Fibroblast of lung (primary cell): Measurements from ENCODE around the gene SLC13A1. TPM values are rescaled to one million over a fixed set of nuclear protein-coding genes. Genes with fewer than 3 reads are reported as not detected.

Experiments
- DNase-seq, 2 donors: peaks; one replicate each; pipeline versions ENCODE4 v3.0.0 to v3.0.0-alpha.2; 2010; ENCODE audit warnings: low read depth in 2 of 2
- H2AFZ ChIP-seq: 2 replicates; pipeline ENCODE4 v1.5.1; 2012; ENCODE audit warnings: low read length, control low read depth, inconsistent platforms
- H3K27ac ChIP-seq: 2 replicates; pipeline ENCODE4 v1.5.1; 2011; ENCODE audit warnings: low read length, control low read depth; ENCODE audit not compliant: insufficient read depth
- H3K27me3 ChIP-seq: 2 replicates; pipeline ENCODE4 v1.5.1; 2011; ENCODE audit warnings: mild to moderate bottlenecking, low read length; ENCODE audit not compliant: control insufficient read depth, insufficient read depth
- H3K36me3 ChIP-seq: 2 replicates; pipeline ENCODE4 v1.5.1; 2011; ENCODE audit warnings: low read length; ENCODE audit not compliant: control insufficient read depth, insufficient read depth
- H3K4me1 ChIP-seq: 2 replicates; pipeline ENCODE4 v1.5.1; 2011; ENCODE audit warnings: low read length; ENCODE audit not compliant: control insufficient read depth, insufficient read depth; ENCODE audit errors: extremely low read depth
- H3K4me2 ChIP-seq: 2 replicates; pipeline ENCODE4 v1.5.1; 2011; ENCODE audit warnings: low read length, control low read depth; ENCODE audit not compliant: insufficient read depth; ENCODE audit errors: extremely low read depth
- H3K4me3 ChIP-seq, 4 experiments: fragments of 200-600 bp in 1 of 4; sonication (generic) in 1 of 4; replicated peaks in 1 of 4; 2 replicates each; pipeline ENCODE4 v1.5.1; 2011 to 2016; ENCODE audit warnings: low read length in 4 of 4, low read depth in 3 of 4, mild to moderate bottlenecking in 3 of 4, control low read depth in 2 of 4, inconsistent platforms in 1 of 4, mixed read lengths in 1 of 4; ENCODE audit not compliant: insufficient read depth in 1 of 4; ENCODE audit errors: control extremely low read depth in 1 of 4
- H3K79me2 ChIP-seq: 2 replicates; pipeline ENCODE4 v1.5.1; 2012; ENCODE audit warnings: mild to moderate bottlenecking, low read length, inconsistent platforms; ENCODE audit not compliant: control insufficient read depth, insufficient read depth
- H3K9ac ChIP-seq: 2 replicates; pipeline ENCODE4 v1.5.1; 2011; ENCODE audit warnings: mild to moderate bottlenecking, low read length, control low read depth; ENCODE audit not compliant: insufficient read depth
- H3K9me3 ChIP-seq: 2 replicates; pipeline ENCODE4 v1.5.1; 2012; ENCODE audit warnings: low read depth, low read length; ENCODE audit not compliant: control insufficient read depth, insufficient read depth
- H4K20me1 ChIP-seq: 2 replicates; pipeline ENCODE4 v1.5.1; 2011; ENCODE audit warnings: low read length; ENCODE audit not compliant: control insufficient read depth, insufficient read depth; ENCODE audit errors: extremely low read depth
- EZH2 ChIP-seq: IDR thresholded peaks from 2 replicates; pipeline ENCODE4 v1.5.1; 2012; ENCODE audit warnings: low read length, control low read depth, mild to moderate bottlenecking; ENCODE audit errors: missing control alignments
- polyA plus RNA-seq, 2 donors: library from polyadenylated mRNA; depleted of rRNA in 1 of 2; stranded (reverse) in 1 of 2; unstranded in 1 of 2; fragments of >200 nt; gene quantifications; 2 replicates each; pipeline ENCODE4 v1.2.1, GENCODE V29; 2011 to 2012; ENCODE audit warnings: missing spikeins in 1 of 2
- total RNA-seq: library from RNA; depleted of rRNA; stranded (reverse); fragments of >200 nt; gene quantifications from 2 replicates; pipeline ENCODE4 v1.2.1, GENCODE V29; 2014
- TF ChIP-seq, protein P1 (sequence below), 2 donors: IDR thresholded peaks in 1 of 2; conservative IDR thresholded peaks in 1 of 2; 1 replicate in 1 of 2; 2 replicates in 1 of 2; pipeline ENCODE4 v1.5.1; 2011 to 2012; ENCODE audit warnings: low read length in 2 of 2, control low read depth in 1 of 2, inconsistent platforms in 1 of 2, low read depth in 1 of 2, mild to moderate bottlenecking in 1 of 2

The SLC13A1 gene
- total and polyA plus RNA-seq, 2 donors (not counting 1 experiment from before 2014, with no cell fraction given): not detected

GRCh38 chr7:123131961-123132360 is 67.8 kb downstream of the SLC13A1 start:
- Histone ChIP-seq H3K9me3 (no peaks in the 10 kb centered on the region), H3K4me2 (no peak overlapping the region), H3K79me2 (no peaks in the 10 kb centered on the region), H3K27me3 (no peaks in the 10 kb centered on the region), H3K27ac (no peak overlapping the region), H3K4me3 (no peak overlapping the region), H3K9ac (no peak overlapping the region), H4K20me1 (no peaks in the 10 kb centered on the region), H3K4me1 (no peaks in the 10 kb centered on the region), H2AFZ (no peak overlapping the region), H3K36me3 (no peaks in the 10 kb centered on the region)
- no peak for TF ChIP-seq EZH2
- TF ChIP-seq, protein P1, sequence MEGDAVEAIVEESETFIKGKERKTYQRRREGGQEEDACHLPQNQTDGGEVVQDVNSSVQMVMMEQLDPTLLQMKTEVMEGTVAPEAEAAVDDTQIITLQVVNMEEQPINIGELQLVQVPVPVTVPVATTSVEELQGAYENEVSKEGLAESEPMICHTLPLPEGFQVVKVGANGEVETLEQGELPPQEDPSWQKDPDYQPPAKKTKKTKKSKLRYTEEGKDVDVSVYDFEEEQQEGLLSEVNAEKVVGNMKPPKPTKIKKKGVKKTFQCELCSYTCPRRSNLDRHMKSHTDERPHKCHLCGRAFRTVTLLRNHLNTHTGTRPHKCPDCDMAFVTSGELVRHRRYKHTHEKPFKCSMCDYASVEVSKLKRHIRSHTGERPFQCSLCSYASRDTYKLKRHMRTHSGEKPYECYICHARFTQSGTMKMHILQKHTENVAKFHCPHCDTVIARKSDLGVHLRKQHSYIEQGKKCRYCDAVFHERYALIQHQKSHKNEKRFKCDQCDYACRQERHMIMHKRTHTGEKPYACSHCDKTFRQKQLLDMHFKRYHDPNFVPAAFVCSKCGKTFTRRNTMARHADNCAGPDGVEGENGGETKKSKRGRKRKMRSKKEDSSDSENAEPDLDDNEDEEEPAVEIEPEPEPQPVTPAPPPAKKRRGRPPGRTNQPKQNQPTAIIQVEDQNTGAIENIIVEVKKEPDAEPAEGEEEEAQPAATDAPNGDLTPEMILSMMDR (conservative IDR thresholded peaks at IDR 0.05 in 1 of 2, IDR thresholded peaks at IDR 0.05 in 1 of 2; ENCODE audit: low read depth in 1 of 2, low read length in 2 of 2): no peak
- no peak for DNase-seq

GRCh38 chr7:123131556-123131955 is 68.2 kb downstream of the SLC13A1 start:
- Histone ChIP-seq H2AFZ (no peak overlapping the region), H3K27me3 (no peaks in the 10 kb centered on the region), H4K20me1 (no peaks in the 10 kb centered on the region), H3K9ac (no peak overlapping the region), H3K27ac (no peak overlapping the region), H3K36me3 (no peaks in the 10 kb centered on the region), H3K79me2 (no peaks in the 10 kb centered on the region), H3K4me2 (no peak overlapping the region), H3K4me3 (no peak overlapping the region), H3K4me1 (no peaks in the 10 kb centered on the region), H3K9me3 (no peaks in the 10 kb centered on the region)
- TF ChIP-seq, protein P1 (conservative IDR thresholded peaks at IDR 0.05 in 1 of 2, IDR thresholded peaks at IDR 0.05 in 1 of 2; ENCODE audit: low read depth in 1 of 2, low read length in 2 of 2): no peak
- no peak for TF ChIP-seq EZH2
- no peak for DNase-seq

GRCh38 chr7:123131140-123131539 is 68.6 kb downstream of the SLC13A1 start:
- no peak overlapping the region for H3K4me3 ChIP-seq
- H3K4me2 ChIP-seq: no peak overlapping the region
- H2AFZ ChIP-seq: no peak overlapping the region
- no peaks in the 10 kb centered on the region for H3K36me3 ChIP-seq
- H3K4me1 ChIP-seq: no peaks in the 10 kb centered on the region
- DNase-seq: no peak
- H3K79me2 ChIP-seq: no peaks in the 10 kb centered on the region
- H3K9ac ChIP-seq: no peak overlapping the region
- H3K9me3 ChIP-seq: no peaks in the 10 kb centered on the region
- TF ChIP-seq, protein P1 (conservative IDR thresholded peaks at IDR 0.05 in 1 of 2, IDR thresholded peaks at IDR 0.05 in 1 of 2; ENCODE audit: low read depth in 1 of 2, low read length in 2 of 2): peak in 1 of 2 donors; percentile 13
- no peak for TF ChIP-seq EZH2
- H3K27me3 ChIP-seq: no peaks in the 10 kb centered on the region
- no peak overlapping the region for H3K27ac ChIP-seq
- no peaks in the 10 kb centered on the region for H4K20me1 ChIP-seq
